Neuronal stem cell (in vitro differentiated cells): ENCODE data around the gene SEMG1. TPM values are rescaled to one million over a fixed set of nuclear protein-coding genes. Genes with fewer than 3 reads are reported as not detected.

Experiments
- DNase-seq: peaks from one replicate; pipeline ENCODE4 v3.0.0-alpha.2; 2013; ENCODE audit warnings: low spot score
- H2AFZ ChIP-seq: one replicate; pipeline ENCODE4 v1.6.1; 2013; ENCODE audit warnings: mild to moderate bottlenecking, low read length, inconsistent platforms
- H2AK5ac ChIP-seq: 2 replicates; pipeline ENCODE4 v1.6.1; 2013; ENCODE audit warnings: low read depth, mild to moderate bottlenecking, inconsistent platforms, low read length, moderate library complexity, mixed read lengths
- H2BK120ac ChIP-seq: 2 replicates; pipeline ENCODE4 v1.6.1; 2013; ENCODE audit warnings: low read depth, mild to moderate bottlenecking, inconsistent platforms, low read length, moderate library complexity, mixed read lengths
- H2BK12ac ChIP-seq: one replicate; pipeline ENCODE4 v1.6.1; 2013; ENCODE audit warnings: low read length, inconsistent platforms
- H2BK15ac ChIP-seq: 2 replicates; pipeline ENCODE4 v1.6.1; 2013; ENCODE audit warnings: mild to moderate bottlenecking, low read length, inconsistent platforms, mixed read lengths
- H2BK5ac ChIP-seq: one replicate; pipeline ENCODE4 v1.6.1; 2013; ENCODE audit warnings: inconsistent platforms, mild to moderate bottlenecking, low read length, moderate library complexity
- H3K14ac ChIP-seq: one replicate; pipeline ENCODE4 v1.6.1; 2013; ENCODE audit warnings: low read length, inconsistent platforms
- H3K18ac ChIP-seq: 2 replicates; pipeline ENCODE4 v1.6.1; 2013; ENCODE audit warnings: low read length, inconsistent platforms
- H3K23ac ChIP-seq: 2 replicates; pipeline ENCODE4 v1.6.1; 2013; ENCODE audit warnings: low read depth, mild to moderate bottlenecking, mixed read lengths, low read length, inconsistent platforms; ENCODE audit not compliant: poor library complexity
- H3K27ac ChIP-seq: replicated peaks from 3 replicates; pipeline ENCODE4 v1.5.1; 2013; ENCODE audit warnings: low read length, inconsistent platforms
- H3K27me3 ChIP-seq, 3 experiments: 2 replicates each; pipeline ENCODE4 v1.6.1; 2013; ENCODE audit warnings: low read length in 3 of 3, mild to moderate bottlenecking in 2 of 3, inconsistent platforms in 1 of 3, low read depth in 1 of 3, mixed read lengths in 1 of 3, moderate library complexity in 1 of 3; ENCODE audit not compliant: control insufficient read depth in 3 of 3, insufficient read depth in 3 of 3
- H3K36me3 ChIP-seq, 2 donors: replicated peaks in 1 of 2; 2 replicates each; pipeline ENCODE4 v1.6.1; 2013; ENCODE audit warnings: low read length in 2 of 2; ENCODE audit not compliant: control insufficient read depth in 2 of 2, insufficient read depth in 2 of 2
- H3K4ac ChIP-seq: 2 replicates; pipeline ENCODE4 v1.6.1; 2013; ENCODE audit warnings: inconsistent platforms, mild to moderate bottlenecking, low read length, moderate library complexity
- H3K4me1 ChIP-seq, 2 donors: 1 replicate in 1 of 2; 2 replicates in 1 of 2; pipeline ENCODE4 v1.6.1; 2013; ENCODE audit warnings: low read length in 2 of 2, low read depth in 1 of 2; ENCODE audit not compliant: control insufficient read depth in 2 of 2, insufficient read depth in 1 of 2
- H3K4me2 ChIP-seq: one replicate; pipeline ENCODE4 v1.6.1; 2013; ENCODE audit warnings: mild to moderate bottlenecking, low read length, inconsistent platforms; ENCODE audit not compliant: insufficient read depth, poor library complexity, severe bottlenecking
- H3K4me3 ChIP-seq, 2 donors: 2 replicates each; pipeline ENCODE4 v1.5.1; 2013; ENCODE audit warnings: low read length in 2 of 2, mild to moderate bottlenecking in 2 of 2, inconsistent platforms in 1 of 2, moderate library complexity in 1 of 2
- H3K79me1 ChIP-seq: one replicate; pipeline ENCODE4 v1.6.1; 2013; ENCODE audit warnings: low read depth, mild to moderate bottlenecking, inconsistent platforms, low read length, moderate library complexity
- H3K9ac ChIP-seq: one replicate; pipeline ENCODE4 v1.6.1; 2013; ENCODE audit warnings: mild to moderate bottlenecking, low read depth, low read length, inconsistent platforms; ENCODE audit not compliant: poor library complexity
- H3K9me3 ChIP-seq, 2 donors: replicated peaks in 1 of 2; 2 replicates each; pipeline versions ENCODE3 to v1.6.1; 2013; ENCODE audit warnings: low read length in 2 of 2, mild to moderate bottlenecking in 2 of 2, inconsistent platforms in 1 of 2, low read depth in 1 of 2, mixed read lengths in 1 of 2, moderate library complexity in 1 of 2; ENCODE audit not compliant: control insufficient read depth in 2 of 2, insufficient read depth in 1 of 2
- H4K8ac ChIP-seq: one replicate; pipeline ENCODE4 v1.6.1; 2013; ENCODE audit warnings: low read depth, mild to moderate bottlenecking, inconsistent platforms, low read length, moderate library complexity
- H4K91ac ChIP-seq: one replicate; pipeline ENCODE4 v1.6.1; 2013; ENCODE audit warnings: low read length, low read depth, mild to moderate bottlenecking, inconsistent platforms; ENCODE audit not compliant: poor library complexity
- WGBS, 2 donors: extraction: QIAGEN DNeasy Blood & Tissue Kit; methylation state at CpG; one replicate each; pipeline ENCODE4 v1.1.7; 2013; ENCODE audit warnings: missing lambda C conversion rate in 2 of 2, mixed read lengths in 1 of 2; ENCODE audit not compliant: insufficient read length in 2 of 2, insufficient replicate concordance in 1 of 2; ENCODE audit errors: extremely low coverage in 2 of 2; 5-methylcytosine and 5-hydroxymethylcytosine counted together
- polyA plus RNA-seq, 2 experiments: library from polyadenylated mRNA; stranded (reverse); fragments of 200-250 nt; gene quantifications; one replicate each; pipeline ENCODE4 v1.2.3, GENCODE V29; 2013

SEMG1 gene, protein sequence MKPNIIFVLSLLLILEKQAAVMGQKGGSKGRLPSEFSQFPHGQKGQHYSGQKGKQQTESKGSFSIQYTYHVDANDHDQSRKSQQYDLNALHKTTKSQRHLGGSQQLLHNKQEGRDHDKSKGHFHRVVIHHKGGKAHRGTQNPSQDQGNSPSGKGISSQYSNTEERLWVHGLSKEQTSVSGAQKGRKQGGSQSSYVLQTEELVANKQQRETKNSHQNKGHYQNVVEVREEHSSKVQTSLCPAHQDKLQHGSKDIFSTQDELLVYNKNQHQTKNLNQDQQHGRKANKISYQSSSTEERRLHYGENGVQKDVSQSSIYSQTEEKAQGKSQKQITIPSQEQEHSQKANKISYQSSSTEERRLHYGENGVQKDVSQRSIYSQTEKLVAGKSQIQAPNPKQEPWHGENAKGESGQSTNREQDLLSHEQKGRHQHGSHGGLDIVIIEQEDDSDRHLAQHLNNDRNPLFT
- polyA plus RNA-seq (2013, experiment 1 of 2) = not detected
- not detected for polyA plus RNA-seq (2013, experiment 2 of 2)

GRCh38 chr20:45206725-45207124, at the start of gene SEMG1:
Gene SEMG1 (plus strand): TSS chr20:45207033. CDS start chr20:45207054, 21 bp downstream.
- no peak within 1 kb of the TSS for H3K18ac ChIP-seq
- no peak for DNase-seq

DNA sequence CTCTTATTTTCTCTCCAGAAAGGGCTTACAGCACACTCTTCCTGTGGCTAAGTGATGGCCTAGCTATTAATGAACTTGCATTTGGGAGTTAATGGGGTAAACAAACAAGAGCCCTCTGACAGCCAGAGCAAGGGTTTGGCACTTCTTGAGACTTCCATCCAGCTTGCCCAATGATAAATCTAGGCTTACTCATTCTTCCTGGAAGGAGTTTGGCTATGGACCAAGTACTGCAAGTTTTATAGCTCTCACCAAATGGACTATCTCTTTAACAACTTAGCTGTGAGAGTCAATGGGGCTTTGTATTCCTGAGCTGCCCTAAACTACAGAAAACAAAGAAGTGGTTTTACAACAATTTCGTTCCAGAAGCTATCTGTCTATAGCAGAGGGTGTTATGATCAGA, 48.9 kb upstream of the SEMG1 start:
- no peak for DNase-seq
- Histone ChIP-seq H3K27ac (no peak overlapping the region), H3K36me3 (no peaks in the 10 kb centered on the region), H2BK5ac (no peak overlapping the region), H2BK12ac (no peak overlapping the region), H3K4me2 (no peak overlapping the region), H3K4me3 (no peak overlapping the region), H2BK120ac (no peak overlapping the region), H2AFZ (no peak overlapping the region), H4K91ac (no peak overlapping the region), H3K4ac (no peak overlapping the region), H3K14ac (no peak overlapping the region), H4K8ac (no peak overlapping the region), H2AK5ac (no peak overlapping the region), H2BK15ac (no peak overlapping the region), H3K27me3 (peaks cover 0 to 6% (median 0%) of the 10 kb centered on the region in 3 experiments), H3K9me3 (peaks cover 0 to 2% of the 10 kb centered on the region in 2 donors), H3K79me1 (no peaks in the 10 kb centered on the region), H3K9ac (no peak overlapping the region), H3K4me1 (no peaks in the 10 kb centered on the region), H3K18ac (no peak overlapping the region), H3K23ac (no peak overlapping the region)
- no CpG with 5 or more reads among the region's 1 CpG for WGBS, 2 donors

More at GRCh38 chr20:45206725-45207124, at the start of gene SEMG1:
- Histone ChIP-seq H3K4me2 (no peak within 1 kb of the TSS), H2BK12ac (no peak within 1 kb of the TSS), H3K27ac (no peak within 1 kb of the TSS), H3K27me3 (peaks cover 0 to 3% (median 0%) of the 10 kb centered on the region in 3 experiments), H3K9me3 (no peaks in the 10 kb centered on the region), H3K9ac (no peak within 1 kb of the TSS), H3K23ac (no peak within 1 kb of the TSS), H2BK15ac (no peak within 1 kb of the TSS), H3K4ac (no peak within 1 kb of the TSS), H2BK120ac (no peak within 1 kb of the TSS), H2BK5ac (no peak within 1 kb of the TSS), H3K4me1 (peaks cover 0 to 4% of the 10 kb centered on the region in 2 donors), H2AK5ac (no peak within 1 kb of the TSS), H3K14ac (no peak within 1 kb of the TSS), H3K79me1 (no peaks in the 10 kb centered on the region), H4K8ac (no peak within 1 kb of the TSS), H3K4me3 (no peak within 1 kb of the TSS), H4K91ac (no peak within 1 kb of the TSS), H3K36me3 (no peaks in the 10 kb centered on the region), H2AFZ (no peak within 1 kb of the TSS)
- WGBS, 2 donors = no CpG with 5 or more reads among the region's 1 CpG

- Histone ChIP-seq H3K79me1 (no peaks in the 10 kb centered on the region), H3K27me3 (no peaks in the 10 kb centered on the region), H2BK120ac (no peak overlapping the region), H2BK15ac (no peak overlapping the region), H4K91ac (no peak overlapping the region), H4K8ac (no peak overlapping the region), H3K14ac (no peak overlapping the region), H3K9ac (no peak overlapping the region), H2AK5ac (no peak overlapping the region), H3K9me3 (peaks cover 3 to 4% of the 10 kb centered on the region in 2 donors), H2BK12ac (no peak overlapping the region), H2BK5ac (no peak overlapping the region), H3K4me1 (no peaks in the 10 kb centered on the region), H3K4me2 (no peak overlapping the region), H3K4me3 (no peak overlapping the region), H3K36me3 (no peaks in the 10 kb centered on the region), H3K23ac (no peak overlapping the region), H2AFZ (no peak overlapping the region), H3K4ac (no peak overlapping the region), H3K27ac (no peak overlapping the region), H3K18ac (no peak overlapping the region)
- WGBS, 2 donors = no CpG with 5 or more reads among the region's 1 CpG
- DNase-seq = no peak
Measured at GRCh38 chr20:45163083-45163803, 43.6 kb upstream of the SEMG1 start.

- H3K18ac ChIP-seq = no peak overlapping the region
- H3K79me1 ChIP-seq = no peaks in the 10 kb centered on the region
- no peak overlapping the region for H2BK120ac ChIP-seq
- H4K91ac ChIP-seq = no peak overlapping the region
- no peak overlapping the region for H3K4me2 ChIP-seq
- H4K8ac ChIP-seq = no peak overlapping the region
- H2BK15ac ChIP-seq = no peak overlapping the region
- H3K27me3 ChIP-seq = no peaks in the 10 kb centered on the region
- peaks cover 3 to 4% of the 10 kb centered on the region in 2 donors for H3K9me3 ChIP-seq
- no peak overlapping the region for H3K9ac ChIP-seq
- H2BK12ac ChIP-seq = no peak overlapping the region
- no peak overlapping the region for H3K14ac ChIP-seq
- DNase-seq = no peak
- H3K36me3 ChIP-seq = no peaks in the 10 kb centered on the region
- no peak overlapping the region for H2AFZ ChIP-seq
- no peak overlapping the region for H2AK5ac ChIP-seq
- no peak overlapping the region for H3K4ac ChIP-seq
- no peak overlapping the region for H3K23ac ChIP-seq
- no CpG with 5 or more reads among the region's 1 CpG for WGBS, 2 donors
- no peak overlapping the region for H2BK5ac ChIP-seq
- H3K27ac ChIP-seq = no peak overlapping the region
- no peaks in the 10 kb centered on the region for H3K4me1 ChIP-seq
- H3K4me3 ChIP-seq = no peak overlapping the region
Measured at GRCh38 chr20:45164906-45165305, 41.9 kb upstream of the SEMG1 start.
